Measurements from ENCODE around the gene MAGI2.

The MAGI2 gene

DNA sequence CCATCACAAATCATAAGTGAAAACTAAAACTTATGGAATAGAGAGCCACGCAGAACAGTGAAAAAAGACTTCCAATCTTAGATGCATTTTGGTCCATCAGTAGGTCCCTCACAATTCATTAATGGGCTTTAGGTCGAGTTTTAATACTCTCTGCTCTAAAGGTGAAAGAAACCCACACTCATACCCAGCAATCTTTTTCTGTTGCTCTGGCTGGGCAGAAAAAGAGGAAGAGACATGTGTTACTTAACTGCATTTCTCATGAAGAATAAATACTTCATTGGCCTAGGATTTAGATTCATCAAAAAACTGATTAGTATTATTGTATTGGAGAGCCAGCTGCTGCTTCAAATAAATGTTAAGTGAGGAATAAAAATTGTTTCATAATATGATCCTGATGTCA lies 1009.2 kb downstream of the MAGI2 start:
- no peaks in the 10 kb centered on the region for H4K20me1 ChIP-seq (ENCODE audit: control insufficient read depth, insufficient read depth, low read depth, low read length)
- no peaks in the 10 kb centered on the region for H3K9me3 ChIP-seq (ENCODE audit: control insufficient read depth, insufficient read depth, low read length)
- H3K27ac ChIP-seq (ENCODE audit: low read depth, low read length): no peak overlapping the region
- H3K4me3 ChIP-seq (ENCODE audit: low read length): no peak overlapping the region
- H3K36me3 ChIP-seq (ENCODE audit: control insufficient read depth, low read length): no peaks in the 10 kb centered on the region
- no peaks in the 10 kb centered on the region for H3K9me2 ChIP-seq (replicated peaks; ENCODE audit: control insufficient read depth, low read length)
- H3K27me3 ChIP-seq (ENCODE audit: control insufficient read depth, low read length): no peaks in the 10 kb centered on the region
- no peak overlapping the region for H3K4me2 ChIP-seq (ENCODE audit: low read length)
- no peak for TF ChIP-seq EZH2phosphoT487 (IDR thresholded peaks at IDR 0.05; ENCODE audit: borderline replicate concordance, low read length)
- no peak for TF ChIP-seq CTCF (IDR thresholded peaks at IDR 0.05; ENCODE audit: low read depth, low read length, poor library complexity, severe bottlenecking)
- H3F3A ChIP-seq (ENCODE audit: control insufficient read depth, insufficient read depth): no peaks in the 10 kb centered on the region
- no peaks in the 10 kb centered on the region for H3K79me2 ChIP-seq (ENCODE audit: control insufficient read depth, low read length)
- no peaks in the 10 kb centered on the region for H3K4me1 ChIP-seq (ENCODE audit: control insufficient read depth, low read length)

GRCh38 chr7:78443811-78444210 lies 1009.7 kb downstream of the MAGI2 start:
- Histone ChIP-seq H3K27ac (ENCODE audit: low read depth, low read length) (no peak overlapping the region), H4K20me1 (ENCODE audit: control insufficient read depth, insufficient read depth, low read depth, low read length) (no peaks in the 10 kb centered on the region), H3K36me3 (ENCODE audit: control insufficient read depth, low read length) (no peaks in the 10 kb centered on the region), H3K27me3 (ENCODE audit: control insufficient read depth, low read length) (no peaks in the 10 kb centered on the region), H3K4me2 (ENCODE audit: low read length) (no peak overlapping the region), H3K4me1 (ENCODE audit: control insufficient read depth, low read length) (no peaks in the 10 kb centered on the region), H3K9me3 (ENCODE audit: control insufficient read depth, insufficient read depth, low read length) (no peaks in the 10 kb centered on the region), H3F3A (ENCODE audit: control insufficient read depth, insufficient read depth) (no peaks in the 10 kb centered on the region), H3K9me2 (replicated peaks; ENCODE audit: control insufficient read depth, low read length) (no peaks in the 10 kb centered on the region), H3K79me2 (ENCODE audit: control insufficient read depth, low read length) (no peaks in the 10 kb centered on the region), H3K4me3 (ENCODE audit: low read length) (no peak overlapping the region)
- TF ChIP-seq EZH2phosphoT487 (IDR thresholded peaks at IDR 0.05; ENCODE audit: borderline replicate concordance, low read length): no peak

GRCh38 chr7:78441737-78442136 lies 1011.7 kb downstream of the MAGI2 start:
- H4K20me1 ChIP-seq (ENCODE audit: control insufficient read depth, insufficient read depth, low read depth, low read length): no peaks in the 10 kb centered on the region
- H3K27ac ChIP-seq (ENCODE audit: low read depth, low read length): no peak overlapping the region
- no peaks in the 10 kb centered on the region for H3K9me3 ChIP-seq (ENCODE audit: control insufficient read depth, insufficient read depth, low read length)
- H3K4me1 ChIP-seq (ENCODE audit: control insufficient read depth, low read length): no peaks in the 10 kb centered on the region
- no peaks in the 10 kb centered on the region for H3K9me2 ChIP-seq (replicated peaks; ENCODE audit: control insufficient read depth, low read length)
- H3K4me2 ChIP-seq (ENCODE audit: low read length): no peak overlapping the region
- H3K4me3 ChIP-seq (ENCODE audit: low read length): no peak overlapping the region
- no peaks in the 10 kb centered on the region for H3K36me3 ChIP-seq (ENCODE audit: control insufficient read depth, low read length)
- no peaks in the 10 kb centered on the region for H3K79me2 ChIP-seq (ENCODE audit: control insufficient read depth, low read length)
- no peaks in the 10 kb centered on the region for H3K27me3 ChIP-seq (ENCODE audit: control insufficient read depth, low read length)
- no peaks in the 10 kb centered on the region for H3F3A ChIP-seq (ENCODE audit: control insufficient read depth, insufficient read depth)
- no peak for TF ChIP-seq CTCF (IDR thresholded peaks at IDR 0.05; ENCODE audit: low read depth, low read length, poor library complexity, severe bottlenecking)
- no peak for TF ChIP-seq EZH2phosphoT487 (IDR thresholded peaks at IDR 0.05; ENCODE audit: borderline replicate concordance, low read length)

DNA sequence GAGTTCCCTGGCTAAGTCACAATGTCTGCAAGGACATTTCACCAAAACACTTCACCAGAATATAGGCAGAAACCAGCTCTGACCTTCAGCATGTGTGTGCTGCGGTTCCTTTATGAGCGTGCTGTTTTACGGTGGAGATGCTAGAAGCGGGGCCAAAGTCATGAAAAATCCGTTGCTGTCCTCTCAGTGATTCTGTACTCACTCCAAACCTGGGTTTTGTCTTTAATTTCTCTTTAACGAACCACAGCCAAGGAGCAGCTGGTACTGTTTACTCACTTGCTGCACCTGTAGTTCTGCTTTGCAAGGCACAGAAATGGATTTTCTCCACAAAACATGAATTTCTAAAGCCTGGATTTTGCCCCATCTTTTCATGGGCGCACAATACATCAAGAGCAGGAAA lies 1015.0 kb downstream of the MAGI2 start:
- Histone ChIP-seq H3F3A (ENCODE audit: control insufficient read depth, insufficient read depth) (no peaks in the 10 kb centered on the region), H3K79me2 (ENCODE audit: control insufficient read depth, low read length) (no peaks in the 10 kb centered on the region), H3K9me2 (replicated peaks; ENCODE audit: control insufficient read depth, low read length) (no peaks in the 10 kb centered on the region), H3K4me1 (ENCODE audit: control insufficient read depth, low read length) (no peaks in the 10 kb centered on the region), H3K9me3 (ENCODE audit: control insufficient read depth, insufficient read depth, low read length) (no peaks in the 10 kb centered on the region), H3K4me2 (ENCODE audit: low read length) (no peak overlapping the region), H4K20me1 (ENCODE audit: control insufficient read depth, insufficient read depth, low read depth, low read length) (no peaks in the 10 kb centered on the region), H3K27ac (ENCODE audit: low read depth, low read length) (no peak overlapping the region), H3K27me3 (ENCODE audit: control insufficient read depth, low read length) (no peaks in the 10 kb centered on the region), H3K36me3 (ENCODE audit: control insufficient read depth, low read length) (no peaks in the 10 kb centered on the region), H3K4me3 (ENCODE audit: low read length) (no peak overlapping the region)
- TF ChIP-seq EZH2phosphoT487 (IDR thresholded peaks at IDR 0.05; ENCODE audit: borderline replicate concordance, low read length) (no peak), CTCF (IDR thresholded peaks at IDR 0.05; ENCODE audit: low read depth, low read length, poor library complexity, severe bottlenecking) (no peak)
